HCT116 (cell line): ENCODE results near the gene SLC4A2. TPM values are rescaled to one million over a fixed set of nuclear protein-coding genes. Genes with fewer than 3 reads are reported as not detected.

Source experiments
- ATAC-seq: fragments of 200-7000 bp; cut with Tn5 transposase; 2 replicates; pipeline ENCODE4 v1.9.1; 2020; ENCODE audit warnings: mild to moderate bottlenecking, moderate library complexity
- BruUV-seq: library from RNA; stranded (reverse); fragments of 400-500 nt; replicated peaks from 2 replicates; lab custom pipeline; 2021; lab: Mats Ljungman, UMichigan
- CTCF ChIA-PET: fragments of 300-600 bp; sonication (Branson Sonifier 250); formaldehyde crosslinking; loops from one replicate; lab custom pipeline; 2021; ENCODE audit warnings: antibody characterized with exemption; lab: Charles Lee
- POLR2A ChIA-PET: fragments of 300-600, 350-600 bp; sonication (Branson Sonifier 250); formaldehyde crosslinking; loops from one replicate; lab custom pipeline; 2021; ENCODE audit warnings: antibody characterized with exemption; lab: Charles Lee
- RAD21 ChIA-PET, 2 experiments: fragments of 300-600 bp; sonication (Branson Sonifier 250); formaldehyde crosslinking; loops; one replicate each; lab custom pipeline; 2023; ENCODE audit warnings: low total read pairs in 2 of 2; ENCODE audit not compliant: uncharacterized antibody in 2 of 2, unreplicated experiment in 2 of 2, low non-redundant PET in 1 of 2; lab: Charles Lee
- DNase-seq: peaks from one replicate; pipeline ENCODE4 v3.0.0-alpha.2; 2010; ENCODE audit warnings: low read depth, low spot score
- H2AFZ ChIP-seq: fragments of 200-600 bp; shearing (Covaris generic), sonication (generic); 2 replicates; pipeline ENCODE4 v1.6.1; 2017; ENCODE audit warnings: low read depth, mixed run types, mixed read lengths, antibody characterized with exemption, low read length; ENCODE audit not compliant: poor library complexity, severe bottlenecking
- H3K27ac ChIP-seq: 2 replicates; pipeline ENCODE4 v1.5.1; 2012; ENCODE audit warnings: low read depth, low read length
- H3K27me3 ChIP-seq: fragments of 200-600 bp; sonication (generic); 2 replicates; pipeline ENCODE4 v1.6.1; 2016; ENCODE audit warnings: mixed run types, low read length, mixed read lengths; ENCODE audit not compliant: insufficient read depth
- H3K36me3 ChIP-seq, 2 experiments: fragments of 200-500 bp in 1 of 2; fragments of 200-600 bp in 1 of 2; sonication (Bioruptor generic) in 1 of 2; sonication (generic) in 1 of 2; 2 replicates each; pipeline versions ENCODE4 v1.5.1 to v1.6.1; 2014 to 2016; ENCODE audit warnings: low read length in 2 of 2, inconsistent platforms in 1 of 2, mixed read lengths in 1 of 2, mixed run types in 1 of 2; ENCODE audit not compliant: insufficient read depth in 2 of 2, control insufficient read depth in 1 of 2
- H3K4me1 ChIP-seq, 2 experiments: fragments of 200-600 bp in 1 of 2; sonication (generic) in 1 of 2; 2 replicates each; pipeline versions ENCODE4 v1.5.1 to v1.6.1; 2012 to 2017; ENCODE audit warnings: low read length in 2 of 2, inconsistent platforms in 1 of 2, mild to moderate bottlenecking in 1 of 2, mixed read lengths in 1 of 2, mixed run types in 1 of 2, moderate library complexity in 1 of 2; ENCODE audit not compliant: insufficient read depth in 2 of 2, control insufficient read depth in 1 of 2
- H3K4me2 ChIP-seq: fragments of 200-600 bp; sonication (generic); 2 replicates; pipeline ENCODE4 v1.6.1; 2017; ENCODE audit warnings: mixed run types, low read length, mixed read lengths
- H3K4me3 ChIP-seq, 2 experiments: fragments of 200-600 bp in 1 of 2; sonication (generic) in 1 of 2; replicated peaks in 1 of 2; 2 replicates each; pipeline ENCODE4 v1.5.1; 2011 to 2016; ENCODE audit warnings: low read length in 2 of 2, control low read depth in 1 of 2, low read depth in 1 of 2, mild to moderate bottlenecking in 1 of 2, mixed read lengths in 1 of 2, mixed run types in 1 of 2
- H3K79me2 ChIP-seq: fragments of 200-600 bp; sonication (generic); 2 replicates; pipeline ENCODE4 v1.6.1; 2017; ENCODE audit warnings: mild to moderate bottlenecking, mixed run types, low read length, moderate library complexity, mixed read lengths; ENCODE audit not compliant: insufficient read depth
- H3K9ac ChIP-seq: fragments of 200-600 bp; sonication (generic); 2 replicates; pipeline ENCODE4 v1.6.1; 2016; ENCODE audit warnings: low read length, mixed read lengths
- H3K9me2 ChIP-seq: fragments of 200-600 bp; sonication (generic), shearing (Covaris generic); 2 replicates; pipeline ENCODE4 v1.6.1; 2017; ENCODE audit warnings: mixed run types, mild to moderate bottlenecking, moderate library complexity; ENCODE audit not compliant: insufficient read depth
- H3K9me3 ChIP-seq, 2 experiments: fragments of 200-500 bp in 1 of 2; fragments of 200-600 bp in 1 of 2; sonication (Bioruptor generic) in 1 of 2; sonication (generic) in 1 of 2; 2 replicates each; pipeline ENCODE4 v1.6.1; 2014 to 2017; ENCODE audit warnings: low read length in 2 of 2, mixed read lengths in 2 of 2, inconsistent platforms in 1 of 2, low read depth in 1 of 2, mild to moderate bottlenecking in 1 of 2, mixed run types in 1 of 2, moderate library complexity in 1 of 2; ENCODE audit not compliant: control insufficient read depth in 1 of 2, insufficient read depth in 1 of 2
- H4K20me1 ChIP-seq: fragments of 200-600 bp; sonication (generic), shearing (Covaris generic); 2 replicates; pipeline ENCODE4 v1.6.1; 2017; ENCODE audit warnings: mixed run types, mild to moderate bottlenecking, moderate library complexity; ENCODE audit not compliant: insufficient read depth
- ELF1 ChIP-seq: IDR thresholded peaks from 2 replicates; pipeline ENCODE4 v1.6.1; 2012; ENCODE audit warnings: low read depth, borderline replicate concordance
- EZH2 ChIP-seq: fragments of 200-600 bp; sonication (generic); IDR thresholded peaks from 2 replicates; pipeline ENCODE4 v1.6.1; 2017; ENCODE audit warnings: antibody characterized with exemption, mixed run types
- POLR2AphosphoS5 ChIP-seq: IDR thresholded peaks from 2 replicates; pipeline ENCODE4 v1.6.1; 2011; ENCODE audit warnings: mild to moderate bottlenecking, low read depth, low read length, moderate library complexity
- SIN3A ChIP-seq: IDR thresholded peaks from 2 replicates; pipeline ENCODE4 v1.6.1; 2012; ENCODE audit warnings: low read depth
- SP1 ChIP-seq: IDR thresholded peaks from 2 replicates; pipeline ENCODE4 v1.6.1; 2012; ENCODE audit warnings: low read depth
- TCF7L2 ChIP-seq: IDR thresholded peaks from 2 replicates; pipeline ENCODE4 v1.7.0; 2011; ENCODE audit warnings: borderline replicate concordance, inconsistent platforms; ENCODE audit not compliant: insufficient read depth, insufficient read length; ENCODE audit errors: extremely low read depth
- YY1 ChIP-seq: IDR thresholded peaks from 2 replicates; pipeline ENCODE4 v1.6.1; 2011; ENCODE audit warnings: low read length, low read depth, moderate library complexity, mild to moderate bottlenecking; ENCODE audit not compliant: insufficient replicate concordance; ENCODE audit errors: extremely low read depth
- ZFX ChIP-seq: fragments of 450-650 bp; IDR thresholded peaks from 2 replicates; pipeline ENCODE4 v1.6.1; 2017
- ZNF274 ChIP-seq: fragments of 200-500 bp; sonication (Bioruptor generic); IDR thresholded peaks from 2 replicates; pipeline ENCODE4 v1.6.1; 2014; ENCODE audit warnings: mild to moderate bottlenecking, low read depth, low read length, inconsistent platforms
- intact Hi-C: fragments of 100-400 bp; cut with micrococcal nuclease; formaldehyde crosslinking; loops from 2 replicates; pipeline ENCODE4 v1.10.0; 2022
- total RNA-seq: library from RNA; stranded (reverse); gene quantifications from one replicate; pipeline ENCODE4 v1.2.1, GENCODE V29; 2021; ENCODE audit not compliant: unreplicated experiment
- TF ChIP-seq, protein P1 (sequence below): IDR thresholded peaks from 2 replicates; pipeline ENCODE4 v1.6.1; 2011; ENCODE audit warnings: mild to moderate bottlenecking, low read length, moderate library complexity; ENCODE audit not compliant: insufficient replicate concordance; ENCODE audit errors: extremely low read depth
- TF ChIP-seq, protein P2 (sequence below): IDR thresholded peaks from 2 replicates; pipeline ENCODE4 v1.6.1; 2012; ENCODE audit warnings: low read depth

SLC4A2 gene
- total RNA-seq, 1 experiment from 2014 or later, result 240 TPM

DNA sequence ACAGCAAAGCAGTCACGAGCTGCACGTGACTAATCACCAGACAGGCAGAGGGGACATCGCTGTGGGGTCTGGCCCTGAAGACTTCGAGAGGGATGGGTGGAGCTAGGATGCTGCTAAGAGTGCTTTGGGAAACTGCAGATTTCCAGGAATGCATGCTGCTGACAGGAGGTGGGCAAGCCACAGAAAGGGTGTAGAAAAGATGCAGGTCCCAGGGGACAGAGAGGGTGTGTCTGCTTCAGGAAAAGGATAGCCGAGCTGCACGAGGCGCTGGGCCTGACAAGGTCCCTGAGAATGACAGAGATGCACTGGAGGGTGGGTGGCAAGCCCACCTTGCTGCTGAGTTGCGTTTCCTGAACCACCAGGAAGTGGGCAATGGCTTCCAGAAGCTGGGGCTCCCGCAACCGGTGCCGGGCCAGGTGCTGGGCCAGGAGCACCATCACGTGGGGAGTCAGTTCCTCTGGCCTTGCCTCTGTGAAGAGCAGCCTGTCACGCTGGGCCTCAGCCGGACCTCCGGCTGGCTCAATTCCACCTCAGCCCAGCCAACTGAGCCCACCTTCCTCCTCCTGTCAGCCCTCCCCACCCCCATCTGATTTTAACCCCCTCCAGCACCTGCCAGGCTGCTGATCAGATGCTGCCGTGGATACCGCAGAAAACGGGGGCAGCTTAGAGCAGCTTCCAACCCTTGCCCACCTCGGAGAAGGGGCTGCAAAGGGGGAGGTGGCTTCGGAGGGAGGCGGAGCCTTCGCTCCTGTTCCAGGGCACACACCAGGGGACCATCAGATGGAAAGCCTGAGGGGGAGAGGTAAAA is 19.0 kb downstream of the SLC4A2 start:
- H3K9me3 ChIP-seq, result no peaks in the 10 kb centered on the region
- H3K27me3 ChIP-seq, result no peaks in the 10 kb centered on the region
- H2AFZ ChIP-seq, result no peak overlapping the region
- no peak for ATAC-seq
- no TSS peak for BruUV-seq
- no peaks in the 10 kb centered on the region for H3K9me2 ChIP-seq
- peaks cover 13 to 16% of the 10 kb centered on the region in 2 experiments; a peak in 3 of 4 replicates for H3K36me3 ChIP-seq
- no peak for DNase-seq
- H3K79me2 ChIP-seq, result peaks cover 45% of the 10 kb centered on the region
- TF ChIP-seq POLR2AphosphoS5 (peak; percentile 33), YY1 (no peak), ELF1 (no peak), SP1 (no peak)
- peak overlapping the region; percentile 94 for H3K27ac ChIP-seq
- no peaks in the 10 kb centered on the region for H4K20me1 ChIP-seq
- peaks cover 20 to 49% of the 10 kb centered on the region in 2 experiments for H3K4me1 ChIP-seq
- H3K4me3 ChIP-seq, result no peak overlapping the region
- ChIA-PET RAD21 (interaction anchor here in 1 of 2 experiments (0.6 kb wide), 1 partner anchor 16 kb away, joined by 4 read pairs; no protein-coding TSS in a partner anchor), POLR2A (no interaction called here), CTCF (no interaction called here)
- peak overlapping the region; percentile 94 for H3K4me2 ChIP-seq
- H3K9ac ChIP-seq, result no peak overlapping the region
- intact Hi-C loops, result no loop called here

DNA sequence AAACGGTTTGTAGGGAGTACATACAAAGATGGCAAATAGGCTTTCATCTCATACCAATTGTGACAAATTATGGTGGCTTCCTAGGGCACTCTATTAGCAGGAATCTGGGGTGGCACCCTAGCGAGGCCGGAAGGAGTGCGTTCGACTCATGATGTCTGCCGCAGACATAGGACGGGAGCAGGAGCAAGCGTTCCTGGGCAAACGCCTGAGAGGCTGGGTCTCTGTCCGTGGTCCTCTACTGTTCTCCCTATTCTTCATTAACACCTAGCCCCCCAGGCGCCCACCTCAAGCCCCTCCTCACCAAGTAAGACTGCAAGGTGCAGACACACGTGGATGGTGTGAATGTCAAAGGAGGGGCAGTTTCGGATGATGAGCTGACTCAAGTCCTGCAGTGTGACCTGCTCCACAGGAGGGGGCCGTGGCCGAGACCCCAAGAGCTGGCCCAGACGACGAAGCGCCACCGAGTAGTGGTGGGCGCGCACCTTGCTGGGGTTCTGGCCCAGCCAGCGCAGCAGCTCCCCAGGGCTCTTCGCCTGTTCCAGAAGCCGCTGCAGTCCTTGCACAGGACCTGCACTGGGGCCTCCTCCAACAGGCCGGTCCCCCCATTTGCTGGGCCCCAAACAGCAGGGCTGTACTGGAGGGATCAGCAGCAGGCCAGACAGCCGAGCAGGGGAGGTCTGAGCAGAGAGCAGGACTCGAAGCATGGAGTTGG is 20.0 kb downstream of the SLC4A2 start:
- H3K4me1 ChIP-seq, result peaks cover 28 to 59% of the 10 kb centered on the region in 2 experiments
- peaks cover 45% of the 10 kb centered on the region for H3K79me2 ChIP-seq
- no peaks in the 10 kb centered on the region for H3K9me2 ChIP-seq
- RAD21 ChIA-PET, result interaction anchor here in 1 of 2 experiments (0.6 kb wide), 1 partner anchor 17 kb away, joined by 4 read pairs; no protein-coding TSS in a partner anchor
- H2AFZ ChIP-seq, result no peak overlapping the region
- no peaks in the 10 kb centered on the region for H4K20me1 ChIP-seq
- CTCF ChIA-PET, result no interaction called here
- peak overlapping the region; percentile 94 for H3K27ac ChIP-seq
- ATAC-seq (no peak), DNase-seq (no peak)
- no peaks in the 10 kb centered on the region for H3K9me3 ChIP-seq
- H3K4me3 ChIP-seq, result peak overlapping the region; percentile 90 to 94
- POLR2A ChIA-PET, result no interaction called here
- H3K4me2 ChIP-seq, result peak overlapping the region; percentile 94
- H3K36me3 ChIP-seq, result peaks cover 9 to 13% of the 10 kb centered on the region in 2 experiments; a peak in 3 of 4 replicates
- intact Hi-C loops, result no loop called here
- H3K27me3 ChIP-seq, result no peaks in the 10 kb centered on the region
- no TSS peak for BruUV-seq
- peak overlapping the region; percentile 100 for H3K9ac ChIP-seq
- TF ChIP-seq, protein P1, sequence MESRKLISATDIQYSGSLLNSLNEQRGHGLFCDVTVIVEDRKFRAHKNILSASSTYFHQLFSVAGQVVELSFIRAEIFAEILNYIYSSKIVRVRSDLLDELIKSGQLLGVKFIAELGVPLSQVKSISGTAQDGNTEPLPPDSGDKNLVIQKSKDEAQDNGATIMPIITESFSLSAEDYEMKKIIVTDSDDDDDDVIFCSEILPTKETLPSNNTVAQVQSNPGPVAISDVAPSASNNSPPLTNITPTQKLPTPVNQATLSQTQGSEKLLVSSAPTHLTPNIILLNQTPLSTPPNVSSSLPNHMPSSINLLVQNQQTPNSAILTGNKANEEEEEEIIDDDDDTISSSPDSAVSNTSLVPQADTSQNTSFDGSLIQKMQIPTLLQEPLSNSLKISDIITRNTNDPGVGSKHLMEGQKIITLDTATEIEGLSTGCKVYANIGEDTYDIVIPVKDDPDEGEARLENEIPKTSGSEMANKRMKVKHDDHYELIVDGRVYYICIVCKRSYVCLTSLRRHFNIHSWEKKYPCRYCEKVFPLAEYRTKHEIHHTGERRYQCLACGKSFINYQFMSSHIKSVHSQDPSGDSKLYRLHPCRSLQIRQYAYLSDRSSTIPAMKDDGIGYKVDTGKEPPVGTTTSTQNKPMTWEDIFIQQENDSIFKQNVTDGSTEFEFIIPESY, result no peak
- TF ChIP-seq EZH2 (no peak), ZNF274 (no peak), ZFX (no peak), TCF7L2 (no peak), ELF1 (no peak), SIN3A (no peak), POLR2AphosphoS5 (no peak)
- TF ChIP-seq, protein P2, sequence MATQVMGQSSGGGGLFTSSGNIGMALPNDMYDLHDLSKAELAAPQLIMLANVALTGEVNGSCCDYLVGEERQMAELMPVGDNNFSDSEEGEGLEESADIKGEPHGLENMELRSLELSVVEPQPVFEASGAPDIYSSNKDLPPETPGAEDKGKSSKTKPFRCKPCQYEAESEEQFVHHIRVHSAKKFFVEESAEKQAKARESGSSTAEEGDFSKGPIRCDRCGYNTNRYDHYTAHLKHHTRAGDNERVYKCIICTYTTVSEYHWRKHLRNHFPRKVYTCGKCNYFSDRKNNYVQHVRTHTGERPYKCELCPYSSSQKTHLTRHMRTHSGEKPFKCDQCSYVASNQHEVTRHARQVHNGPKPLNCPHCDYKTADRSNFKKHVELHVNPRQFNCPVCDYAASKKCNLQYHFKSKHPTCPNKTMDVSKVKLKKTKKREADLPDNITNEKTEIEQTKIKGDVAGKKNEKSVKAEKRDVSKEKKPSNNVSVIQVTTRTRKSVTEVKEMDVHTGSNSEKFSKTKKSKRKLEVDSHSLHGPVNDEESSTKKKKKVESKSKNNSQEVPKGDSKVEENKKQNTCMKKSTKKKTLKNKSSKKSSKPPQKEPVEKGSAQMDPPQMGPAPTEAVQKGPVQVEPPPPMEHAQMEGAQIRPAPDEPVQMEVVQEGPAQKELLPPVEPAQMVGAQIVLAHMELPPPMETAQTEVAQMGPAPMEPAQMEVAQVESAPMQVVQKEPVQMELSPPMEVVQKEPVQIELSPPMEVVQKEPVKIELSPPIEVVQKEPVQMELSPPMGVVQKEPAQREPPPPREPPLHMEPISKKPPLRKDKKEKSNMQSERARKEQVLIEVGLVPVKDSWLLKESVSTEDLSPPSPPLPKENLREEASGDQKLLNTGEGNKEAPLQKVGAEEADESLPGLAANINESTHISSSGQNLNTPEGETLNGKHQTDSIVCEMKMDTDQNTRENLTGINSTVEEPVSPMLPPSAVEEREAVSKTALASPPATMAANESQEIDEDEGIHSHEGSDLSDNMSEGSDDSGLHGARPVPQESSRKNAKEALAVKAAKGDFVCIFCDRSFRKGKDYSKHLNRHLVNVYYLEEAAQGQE, result no peak
